Large intestine (tissue), 3 donors: ENCODE measurements around the gene PATL2. TPM values are rescaled to one million over a fixed set of nuclear protein-coding genes. Genes with fewer than 3 reads are reported as not detected.
"Not testable (repeated sequence)": the region's sequence is repeated elsewhere in the genome, so short reads cannot be mapped to it uniquely, and the experiment has no call there.

Source experiments
- DNase-seq, 2 donors: peaks; one replicate each; pipeline versions ENCODE4 v3.0.0 to v3.0.0-alpha.2; 2013
- H3K27ac ChIP-seq: one replicate; pipeline ENCODE4 v1.5.1; 2013; ENCODE audit warnings: low read length
- H3K27me3 ChIP-seq: 2 replicates; pipeline ENCODE4 v1.6.1; 2013; ENCODE audit warnings: low read length; ENCODE audit not compliant: control insufficient read depth, insufficient read depth
- H3K36me3 ChIP-seq: 2 replicates; pipeline ENCODE4 v1.6.1; 2013; ENCODE audit warnings: low read length; ENCODE audit not compliant: control insufficient read depth, insufficient read depth
- H3K4me1 ChIP-seq: one replicate; pipeline ENCODE4 v1.6.1; 2013; ENCODE audit warnings: low read length; ENCODE audit not compliant: control insufficient read depth, insufficient read depth
- H3K4me3 ChIP-seq: one replicate; pipeline ENCODE4 v1.5.1; 2013; ENCODE audit warnings: low read length
- H3K9me3 ChIP-seq: one replicate; pipeline ENCODE4 v1.6.1; 2013; ENCODE audit warnings: mild to moderate bottlenecking, low read depth, low read length, moderate library complexity; ENCODE audit not compliant: control insufficient read depth
- WGBS: methylation state at CpG from one replicate; pipeline ENCODE4 v1.1.5; 2013; ENCODE audit warnings: low lambda C conversion rate; ENCODE audit not compliant: insufficient coverage; 5-methylcytosine and 5-hydroxymethylcytosine counted together
- polyA plus RNA-seq: library from polyadenylated mRNA; unstranded; fragments of 120-200 nt; gene quantifications from one replicate; pipeline ENCODE4 v1.2.1, GENCODE V29; 2013

The PATL2 gene
- polyA plus RNA-seq, 1 donor = 2.3 TPM

GRCh38 chr15:44647036-44647435 is 64.1 kb downstream of the PATL2 start:
- no peak overlapping the region for H3K4me3 ChIP-seq
- DNase-seq = no peak
- no peak overlapping the region for H3K27ac ChIP-seq
- H3K4me1 ChIP-seq = no peaks in the 10 kb centered on the region
- peaks cover 54% of the 10 kb centered on the region for H3K36me3 ChIP-seq
- H3K9me3 ChIP-seq = no peaks in the 10 kb centered on the region
- no CpG with 5 or more reads among the region's 1 CpG for WGBS
- H3K27me3 ChIP-seq = no peaks in the 10 kb centered on the region

GRCh38 chr15:44646460-44646859 is 64.7 kb downstream of the PATL2 start:
- 100% methylated on average over 2 of the region's 2 CpGs for WGBS
- H3K27me3 ChIP-seq = no peaks in the 10 kb centered on the region
- H3K9me3 ChIP-seq = no peaks in the 10 kb centered on the region
- H3K36me3 ChIP-seq = peaks cover 54% of the 10 kb centered on the region
- H3K4me1 ChIP-seq = no peaks in the 10 kb centered on the region
- H3K4me3 ChIP-seq = no peak overlapping the region
- H3K27ac ChIP-seq = no peak overlapping the region
- no peak for DNase-seq

GRCh38 chr15:44641651-44642050 is 69.5 kb downstream of the PATL2 start:
- no CpG with 5 or more reads among the region's 4 CpGs for WGBS
- Histone ChIP-seq H3K9me3 (no peaks in the 10 kb centered on the region), H3K27ac (no peak overlapping the region), H3K36me3 (peaks cover 36% of the 10 kb centered on the region), H3K4me1 (no peaks in the 10 kb centered on the region), H3K4me3 (no peak overlapping the region), H3K27me3 (no peaks in the 10 kb centered on the region)
- no peak for DNase-seq

- Histone ChIP-seq H3K27me3 (no peaks in the 10 kb centered on the region), H3K4me3 (no peak overlapping the region), H3K9me3 (no peaks in the 10 kb centered on the region), H3K36me3 (peaks cover 64% of the 10 kb centered on the region), H3K27ac (no peak overlapping the region), H3K4me1 (no peaks in the 10 kb centered on the region)
- DNase-seq = no peak
- WGBS = no CpG with 5 or more reads among the region's 1 CpG
Observed at GRCh38 chr15:44636976-44637375, 74.1 kb downstream of the PATL2 start.

- WGBS = 100% methylated on average over 2 of the region's 5 CpGs
- peaks cover 69% of the 10 kb centered on the region for H3K36me3 ChIP-seq
Observed at GRCh38 chr15:44633603-44634002, 77.5 kb downstream of the PATL2 start.

GRCh38 chr15:44625286-44625685 is 85.8 kb downstream of the PATL2 start:
- H3K4me3 ChIP-seq, H3K9me3 ChIP-seq, H3K27ac ChIP-seq, H3K27me3 ChIP-seq, H3K4me1 ChIP-seq, DNase-seq: not testable (repeated sequence)
- no CpG with 5 or more reads among the region's 2 CpGs for WGBS
- H3K36me3 ChIP-seq = peaks cover 63% of the 10 kb centered on the region

More at GRCh38 chr15:44633603-44634002, 77.5 kb downstream of the PATL2 start:
- Histone ChIP-seq H3K9me3 (no peaks in the 10 kb centered on the region), H3K27ac (no peak overlapping the region), H3K4me1 (no peaks in the 10 kb centered on the region), H3K4me3 (no peak overlapping the region), H3K27me3 (no peaks in the 10 kb centered on the region)
- DNase-seq = no peak

- peaks cover 63% of the 10 kb centered on the region for H3K36me3 ChIP-seq
- no peaks in the 10 kb centered on the region for H3K4me1 ChIP-seq
- no peak overlapping the region for H3K27ac ChIP-seq
- H3K4me3 ChIP-seq = no peak overlapping the region
- H3K27me3 ChIP-seq = no peaks in the 10 kb centered on the region
- no peak for DNase-seq
- H3K9me3 ChIP-seq = no peaks in the 10 kb centered on the region
Observed at GRCh38 chr15:44623178-44623577, 87.9 kb downstream of the PATL2 start.

GRCh38 chr15:44620081-44620480 is 91.0 kb downstream of the PATL2 start:
- H3K9me3 ChIP-seq = no peaks in the 10 kb centered on the region
- no CpG with 5 or more reads among the region's 1 CpG for WGBS
- no peak overlapping the region for H3K27ac ChIP-seq
- H3K4me1 ChIP-seq = no peaks in the 10 kb centered on the region
- no peak for DNase-seq
- H3K27me3 ChIP-seq = no peaks in the 10 kb centered on the region
- H3K36me3 ChIP-seq = peaks cover 58% of the 10 kb centered on the region
- no peak overlapping the region for H3K4me3 ChIP-seq

- H3K36me3 ChIP-seq = peaks cover 63% of the 10 kb centered on the region
- WGBS = no CpG with 5 or more reads among the region's 2 CpGs
- no peak overlapping the region for H3K4me3 ChIP-seq
Observed at GRCh38 chr15:44616974-44617373, 94.1 kb downstream of the PATL2 start.

More at GRCh38 chr15:44616974-44617373, 94.1 kb downstream of the PATL2 start:
- Histone ChIP-seq H3K27ac (no peak overlapping the region), H3K27me3 (no peaks in the 10 kb centered on the region), H3K4me1 (no peaks in the 10 kb centered on the region), H3K9me3 (no peaks in the 10 kb centered on the region)
- DNase-seq = no peak

Other genes with a start within 250 kb of the PATL2 start
- 62.3 TPM for gene EIF3J, start 174.2 kb downstream of the PATL2 start, polyA plus RNA-seq
- gene SPG11, start 47.7 kb downstream of the PATL2 start, polyA plus RNA-seq = 61.1 TPM
- 2,256 TPM for gene B2M, start 194 bp upstream of the PATL2 start, polyA plus RNA-seq
- 14.1 TPM for gene TRIM69, start 25.2 kb upstream of the PATL2 start, polyA plus RNA-seq
- not detected for gene TERB2, start 245.4 kb upstream of the PATL2 start, polyA plus RNA-seq